ENCODE measurements around the gene WASL.

The WASL gene

DNA sequence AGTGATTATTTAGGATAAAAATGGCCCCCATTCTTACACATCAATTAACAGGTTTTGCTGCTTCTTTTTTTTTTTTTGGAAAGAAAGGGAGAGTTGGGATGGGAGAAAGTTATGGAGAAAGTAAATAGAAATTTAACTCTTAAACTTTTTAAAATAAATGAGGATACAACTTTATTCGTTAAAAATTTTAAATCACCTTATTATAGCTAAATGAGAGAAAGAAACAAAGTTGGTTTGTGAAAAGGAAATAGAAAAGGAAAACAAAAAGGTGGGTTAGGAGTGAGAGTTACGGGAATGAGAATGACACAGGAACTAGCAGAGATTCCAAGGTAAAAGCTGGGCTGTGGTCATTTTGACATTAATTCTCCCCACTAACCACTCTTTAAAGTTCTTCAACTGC is 58.3 kb downstream of the WASL start:
- no peak for DNase-seq (ENCODE audit: low read depth)

DNA sequence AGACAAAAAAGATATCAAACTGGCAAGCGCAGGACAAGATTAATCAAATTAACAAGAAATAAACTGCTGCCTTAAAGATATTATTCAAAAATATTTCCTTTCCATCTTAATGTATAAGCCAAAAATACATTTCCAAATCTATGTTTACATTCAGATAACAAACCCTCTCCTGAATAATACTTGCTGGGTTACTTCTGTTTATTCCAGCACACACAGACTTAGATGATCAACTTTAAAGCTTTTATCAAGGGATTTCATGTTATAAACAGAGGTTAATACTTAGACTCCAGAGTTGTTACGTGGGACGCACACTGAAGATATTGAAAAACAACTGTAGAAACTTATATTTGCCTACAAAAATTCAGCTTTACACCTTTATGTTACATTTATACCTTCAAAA is 59.6 kb downstream of the WASL start:
- no peak for DNase-seq (ENCODE audit: low read depth)

DNA sequence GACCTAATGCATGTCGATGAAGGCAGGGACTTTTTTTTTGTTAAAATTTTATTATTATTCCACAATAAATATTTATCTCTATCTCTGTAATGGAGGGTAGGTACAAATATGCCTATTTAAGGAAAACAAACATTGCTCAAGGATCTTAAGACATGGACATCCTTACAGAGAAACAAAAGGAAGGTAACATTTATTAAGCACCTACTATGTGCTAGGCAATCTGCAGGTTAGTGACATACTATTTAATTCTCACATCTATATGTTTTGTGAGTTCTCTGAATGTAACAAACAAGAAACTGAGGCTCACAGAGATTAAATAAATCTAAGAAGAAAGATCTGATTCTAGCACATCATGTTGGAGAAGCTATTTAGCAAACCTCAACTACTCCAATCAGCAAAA is 61.1 kb downstream of the WASL start:
- no peak for DNase-seq (ENCODE audit: low read depth)

DNA sequence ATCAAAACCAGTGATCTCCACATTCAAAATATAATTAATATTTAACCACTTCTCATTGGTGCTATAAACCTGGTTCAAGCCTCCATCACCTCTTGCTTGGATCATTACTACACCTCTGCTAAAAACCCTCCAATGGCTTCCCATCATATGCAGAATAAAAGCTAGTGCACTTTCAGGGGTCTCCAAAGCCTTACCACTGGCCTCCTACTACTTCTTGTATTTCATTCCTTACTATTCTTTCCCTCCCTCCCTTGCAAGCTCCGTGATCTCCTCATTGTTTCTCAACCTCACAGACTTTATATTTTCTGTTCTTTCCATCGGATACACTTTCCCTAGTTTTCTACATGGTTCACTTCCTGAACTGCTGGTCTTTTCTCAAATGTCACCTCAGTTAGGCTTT is 61.6 kb downstream of the WASL start:
- DNase-seq (ENCODE audit: low read depth): no peak

DNA sequence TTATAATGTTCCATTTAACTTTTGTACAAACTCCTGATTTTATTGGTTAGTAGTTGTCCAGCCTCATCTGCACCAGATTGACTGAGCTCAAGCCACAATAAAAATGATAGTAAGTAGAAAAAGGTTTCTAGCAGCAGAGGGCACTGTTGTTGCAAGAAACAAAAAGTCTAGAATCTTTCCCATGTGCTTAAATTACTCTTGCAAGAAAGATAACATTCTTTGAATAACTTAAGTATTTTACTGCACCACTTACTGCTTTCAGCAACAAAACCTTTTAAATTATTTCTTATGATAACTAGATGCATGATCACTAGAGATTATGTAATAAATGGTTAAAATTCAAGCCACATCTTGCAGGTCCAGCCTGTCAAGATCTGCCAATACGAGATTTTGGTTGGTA is 66.1 kb downstream of the WASL start:
- peak; percentile 77 for DNase-seq (ENCODE audit: low read depth)

DNA sequence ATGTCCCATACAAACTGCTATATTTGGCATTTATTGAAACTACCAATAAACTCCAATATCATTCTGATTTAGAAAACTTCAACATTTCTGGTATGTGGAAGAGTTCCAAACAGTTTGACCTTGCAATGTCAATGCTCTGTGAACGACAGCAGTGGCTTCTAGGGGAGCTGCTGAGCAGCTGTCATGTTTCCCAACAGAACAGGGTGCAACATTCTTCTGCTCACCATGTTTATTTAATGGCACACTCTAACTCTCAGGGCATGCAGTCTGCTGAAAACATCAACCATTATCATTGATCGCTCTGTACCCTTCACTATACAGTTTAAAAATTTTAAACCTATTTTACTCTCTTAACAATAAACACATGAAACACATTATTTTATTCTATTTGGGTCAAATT is 67.2 kb downstream of the WASL start:
- DNase-seq (ENCODE audit: low read depth): no peak

DNA sequence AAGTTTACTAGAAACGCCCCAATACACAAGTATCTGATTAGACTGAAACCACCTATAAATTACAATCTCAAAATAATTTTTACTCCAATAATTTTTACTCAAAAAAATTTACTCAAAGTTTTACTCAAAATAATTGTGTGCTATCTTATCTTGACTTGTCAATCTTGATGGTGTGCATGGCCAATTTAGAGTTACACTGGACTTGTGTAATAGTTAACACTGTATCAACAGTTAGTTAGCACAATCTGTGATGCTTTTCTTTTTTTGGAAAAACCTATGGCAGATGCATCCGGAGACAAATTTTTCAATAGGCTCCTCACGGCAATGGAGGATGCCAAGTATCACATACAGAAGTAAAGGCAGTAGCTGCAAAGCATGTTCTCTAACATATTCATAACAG is 68.2 kb downstream of the WASL start:
- DNase-seq (ENCODE audit: low read depth): no peak

DNA sequence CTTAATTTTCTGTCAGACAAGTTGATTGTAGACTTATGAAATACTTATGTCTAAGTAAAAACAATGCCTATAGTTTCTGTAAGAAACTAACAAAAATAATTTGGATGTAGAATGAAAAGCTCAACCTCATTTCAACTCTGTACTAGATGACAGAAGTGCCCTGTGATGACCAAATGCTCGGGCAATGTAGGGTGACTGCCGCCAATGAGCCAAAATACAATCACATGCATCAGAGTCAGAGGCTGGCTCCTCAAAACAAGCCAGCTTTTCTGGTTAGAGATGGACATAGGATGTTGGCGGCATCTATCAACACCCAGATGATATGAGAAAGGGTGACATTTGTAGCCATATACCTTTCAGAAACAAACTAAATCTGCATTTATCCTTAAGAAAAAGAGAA is 69.2 kb downstream of the WASL start:
- no peak for DNase-seq (ENCODE audit: low read depth)

DNA sequence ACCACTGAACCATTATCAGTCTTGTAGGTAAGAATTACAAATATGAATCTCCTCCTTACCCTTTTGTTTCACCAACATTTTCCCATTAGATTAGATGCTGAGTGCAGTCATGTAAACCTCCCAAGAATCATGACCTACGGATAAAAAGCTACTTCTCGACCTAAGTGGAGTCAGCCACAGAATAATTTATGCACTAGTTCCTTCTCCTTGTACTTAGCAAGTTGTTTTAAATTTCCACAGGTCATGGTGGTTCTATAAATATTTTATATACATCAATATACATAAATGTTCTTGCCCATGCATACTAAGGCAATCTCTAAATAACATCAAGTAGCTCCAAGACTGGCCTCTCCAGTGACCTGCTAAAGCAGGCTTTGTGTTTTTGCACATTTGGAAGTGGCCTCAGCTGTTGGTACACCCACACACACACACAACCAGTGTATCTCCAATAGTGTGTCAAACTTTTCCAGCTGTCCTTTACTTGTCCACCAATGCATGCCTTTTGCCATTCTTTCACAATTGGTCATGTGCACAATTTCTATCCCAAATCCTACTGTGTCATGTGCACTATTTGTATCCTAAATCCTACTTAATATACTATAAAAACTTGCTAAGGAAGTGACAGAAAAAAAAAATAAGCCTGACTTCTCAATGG is 71.6 kb downstream of the WASL start:
- DNase-seq (ENCODE audit: low read depth): peak; percentile 29

DNA sequence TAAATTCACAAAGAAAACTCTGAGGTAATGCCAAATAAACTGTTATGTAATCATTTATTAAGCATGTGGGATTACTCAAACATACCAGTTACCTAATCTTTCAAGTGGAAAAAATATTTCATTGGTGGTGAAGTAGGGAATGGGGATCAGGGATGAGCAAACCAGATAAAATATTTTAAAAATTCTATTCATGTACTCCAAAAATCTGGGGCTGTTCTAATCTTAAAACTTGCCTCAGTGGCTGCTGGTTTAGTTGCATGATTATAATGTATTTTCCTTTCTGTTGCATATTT is 73.7 kb downstream of the WASL start:
- DNase-seq (ENCODE audit: low read depth): peak; percentile 73

DNA sequence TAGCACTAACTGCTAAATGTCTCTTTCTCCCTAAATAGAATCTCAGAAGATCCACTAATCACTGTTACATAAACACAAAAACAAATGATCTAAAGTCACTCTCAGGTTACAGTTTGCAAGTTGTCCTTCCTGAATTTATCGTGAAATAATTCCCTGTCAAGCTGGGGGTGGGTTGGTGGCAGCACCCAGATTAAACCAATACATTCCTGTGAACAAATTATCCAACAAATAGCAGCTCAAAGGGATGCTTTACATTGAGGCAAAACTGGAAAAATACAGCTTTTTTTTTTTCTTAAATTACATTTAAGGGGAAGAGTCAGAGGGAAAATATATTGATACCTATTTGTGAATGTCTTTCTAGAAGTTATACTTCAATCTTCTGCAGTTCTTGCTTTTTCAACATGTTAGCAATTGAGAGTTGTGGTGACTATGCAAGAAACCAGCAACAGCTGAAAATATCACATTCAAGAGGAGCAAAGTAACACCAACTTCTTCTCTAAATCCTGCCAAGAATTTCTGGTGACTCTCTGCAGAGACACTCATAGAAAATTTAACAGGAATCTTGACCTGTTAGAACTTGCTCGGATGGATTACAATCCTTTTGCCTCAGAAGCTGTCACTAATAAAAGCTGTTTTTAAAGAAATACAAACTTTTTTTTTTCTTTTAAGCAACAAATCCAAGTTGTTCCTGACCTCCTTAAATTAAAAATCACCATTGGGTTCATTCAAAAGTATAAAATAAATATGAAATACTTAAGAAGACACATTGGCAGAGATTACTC is 74.2 kb downstream of the WASL start:
- DNase-seq (ENCODE audit: low read depth): peak; percentile 5

DNA sequence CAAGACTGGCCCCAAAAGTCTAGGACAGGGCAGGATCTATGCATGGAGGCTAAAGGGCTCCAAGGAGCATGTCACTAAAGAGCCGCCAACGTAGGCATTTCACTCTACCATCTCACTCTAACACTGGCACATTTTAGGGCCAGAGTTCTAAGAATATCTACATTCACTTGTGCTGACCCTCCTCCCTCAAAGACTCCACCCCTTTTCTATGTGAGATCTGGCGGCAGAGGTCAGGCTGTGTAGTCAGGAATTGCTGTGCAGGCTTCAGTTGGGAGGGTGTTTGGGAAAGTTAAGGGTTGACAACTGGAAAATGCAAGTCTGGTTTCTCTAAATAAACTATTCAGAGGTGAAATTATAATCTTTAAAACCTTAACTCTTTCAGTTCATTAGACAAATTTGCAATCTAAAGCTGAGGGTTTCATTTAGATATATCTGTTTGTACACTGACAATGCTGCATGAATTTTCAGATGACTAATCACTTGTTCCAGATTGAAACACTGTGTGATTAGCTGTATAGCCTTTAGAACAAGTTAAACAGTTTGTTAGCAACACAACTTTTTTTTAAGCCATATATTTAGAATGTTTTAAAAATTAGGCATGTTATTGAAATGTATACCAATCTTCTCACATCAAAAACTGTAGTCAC is 74.9 kb downstream of the WASL start:
- DNase-seq (ENCODE audit: low read depth): no peak

DNA sequence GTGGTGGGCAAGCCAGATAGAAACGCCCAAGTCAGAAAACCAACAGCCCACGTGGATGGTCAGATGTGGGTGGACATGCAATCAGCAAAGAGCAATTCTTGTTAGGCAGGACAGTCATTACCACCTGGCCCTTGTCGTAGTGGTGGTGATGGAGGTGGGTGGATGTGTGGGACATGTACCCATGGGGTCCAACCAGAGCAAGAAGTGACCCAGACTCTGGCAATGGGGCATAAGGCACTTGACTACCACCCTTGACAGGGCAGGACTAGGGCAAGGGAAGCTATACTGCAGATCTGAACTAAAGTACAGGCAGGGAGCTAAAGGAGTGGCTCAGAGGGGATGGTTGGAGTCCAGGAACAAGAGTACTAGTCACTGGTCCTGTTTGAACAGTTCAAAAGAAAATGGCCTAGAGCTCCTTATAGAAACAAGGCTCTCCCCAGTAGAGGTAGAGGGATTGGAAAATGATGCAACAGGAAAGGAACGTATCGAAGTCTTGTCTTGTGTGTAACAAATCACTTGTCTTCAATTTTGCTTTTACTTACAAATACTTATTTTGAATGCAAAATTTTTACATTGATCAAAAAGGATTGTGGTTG is 75.6 kb downstream of the WASL start:
- no peak for DNase-seq (ENCODE audit: low read depth)

DNA sequence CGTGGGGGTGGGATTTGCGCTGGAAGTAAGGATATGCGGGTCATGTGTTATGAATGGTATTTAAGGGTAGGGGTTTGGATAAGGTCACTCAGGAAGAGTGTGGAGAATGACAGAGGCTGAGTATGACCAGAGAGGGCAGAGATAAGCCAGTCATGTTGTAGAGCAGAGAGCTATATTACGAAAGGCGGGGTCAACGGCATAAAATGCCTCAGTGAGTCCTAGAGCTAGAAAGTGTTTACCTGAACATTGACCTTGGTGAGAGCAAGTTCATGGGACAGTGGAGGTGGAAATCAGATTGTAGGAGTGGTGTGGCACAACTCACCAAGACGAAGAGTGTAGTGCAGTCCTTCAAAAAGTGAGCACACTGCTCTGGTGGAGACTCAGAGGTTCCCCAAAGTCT is 79.3 kb downstream of the WASL start:
- DNase-seq (ENCODE audit: low read depth): no peak

DNA sequence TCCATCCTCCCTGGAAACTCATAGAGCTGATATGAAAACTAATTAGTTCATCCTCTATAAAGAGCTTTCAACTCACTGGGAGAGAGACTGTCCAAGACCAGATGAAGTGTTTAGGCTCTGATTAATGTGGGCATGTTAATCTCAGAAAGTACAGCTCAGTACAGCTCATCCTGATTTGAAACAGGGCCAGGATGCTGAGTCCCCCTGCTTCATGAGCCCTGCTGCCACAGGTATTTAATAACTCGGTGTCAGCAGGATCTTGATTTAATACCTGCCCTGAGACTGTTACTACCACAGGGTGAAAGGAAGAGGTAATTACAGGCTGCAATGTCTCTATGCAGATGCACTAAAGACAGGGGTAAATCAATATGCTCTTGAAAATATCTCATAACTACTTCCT is 82.3 kb downstream of the WASL start:
- peak; percentile 76 for DNase-seq (ENCODE audit: low read depth)

DNA sequence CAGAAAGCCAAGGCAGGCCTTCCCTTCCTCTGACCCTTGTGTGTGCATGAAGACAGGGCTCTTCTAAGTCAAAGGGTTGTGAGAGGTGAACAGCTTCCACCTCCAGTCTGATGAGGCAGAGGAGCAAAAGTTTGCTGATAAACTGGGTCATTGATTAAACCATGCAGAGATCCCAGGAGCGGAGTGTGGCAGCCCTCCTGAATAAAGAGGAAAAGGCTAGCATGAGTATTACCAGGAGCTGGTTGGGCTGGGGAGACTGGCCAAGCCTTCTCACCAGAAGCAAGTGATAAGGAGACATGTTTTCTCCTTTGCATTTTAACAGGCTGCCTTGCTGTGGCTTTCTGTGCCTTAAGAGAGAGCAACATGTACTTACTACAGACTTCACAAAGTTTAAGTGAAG is 82.9 kb downstream of the WASL start:
- DNase-seq (ENCODE audit: low read depth): peak; percentile 60

DNA sequence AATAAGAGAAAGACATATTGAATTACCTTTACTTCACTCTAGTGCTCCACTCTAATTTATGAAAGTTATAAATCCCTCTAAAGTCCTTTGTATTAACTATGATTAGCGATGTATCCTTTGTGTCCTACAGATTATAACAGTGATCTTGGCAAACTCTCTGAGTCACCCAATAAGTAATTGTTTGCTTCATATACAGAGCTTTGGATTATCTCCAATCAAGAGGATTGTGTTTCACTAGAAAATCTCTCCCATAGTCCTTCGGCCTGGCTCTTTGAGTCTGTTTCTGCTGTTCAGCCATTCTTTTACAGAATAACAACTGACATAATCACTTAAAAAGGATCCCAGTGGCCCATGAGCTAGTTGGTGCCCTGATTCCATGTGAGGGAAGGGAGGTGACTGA is 83.6 kb downstream of the WASL start:
- no peak for DNase-seq (ENCODE audit: low read depth)

DNA sequence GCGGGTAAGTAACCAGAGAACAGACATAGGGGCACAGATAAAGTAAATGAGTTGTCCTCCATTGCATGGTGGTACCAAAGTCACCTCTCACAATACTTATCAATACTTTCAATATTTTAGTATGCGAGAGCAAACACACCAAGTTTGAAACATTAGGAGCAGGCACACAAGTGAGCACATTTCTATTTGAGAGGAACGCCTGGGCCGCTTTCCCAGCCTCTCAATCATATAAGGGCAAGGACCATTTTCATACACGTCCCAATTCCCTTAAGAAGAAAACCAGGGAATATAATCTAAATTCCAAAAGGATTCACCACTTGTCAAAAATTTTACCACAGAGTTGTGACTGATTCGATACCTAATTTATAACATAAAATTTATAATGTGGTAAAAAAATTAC is 85.6 kb downstream of the WASL start:
- DNase-seq (ENCODE audit: low read depth): no peak

DNA sequence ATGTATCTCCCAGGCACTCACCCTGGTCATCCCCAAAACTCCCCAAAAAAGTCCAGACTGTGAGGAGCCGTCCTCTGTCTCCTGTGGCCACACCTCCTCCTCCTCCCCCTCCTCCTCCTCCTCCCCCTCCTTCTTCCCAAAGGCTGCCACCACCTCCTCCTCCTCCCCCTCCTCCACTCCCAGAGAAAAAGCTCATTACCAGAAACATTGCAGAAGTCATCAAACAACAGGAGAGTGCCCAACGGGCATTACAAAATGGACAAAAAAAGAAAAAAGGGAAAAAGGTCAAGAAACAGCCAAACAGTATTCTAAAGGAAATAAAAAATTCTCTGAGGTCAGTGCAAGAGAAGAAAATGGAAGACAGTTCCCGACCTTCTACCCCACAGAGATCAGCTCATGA is 86.0 kb downstream of the WASL start:
- DNase-seq (ENCODE audit: low read depth): no peak

DNA sequence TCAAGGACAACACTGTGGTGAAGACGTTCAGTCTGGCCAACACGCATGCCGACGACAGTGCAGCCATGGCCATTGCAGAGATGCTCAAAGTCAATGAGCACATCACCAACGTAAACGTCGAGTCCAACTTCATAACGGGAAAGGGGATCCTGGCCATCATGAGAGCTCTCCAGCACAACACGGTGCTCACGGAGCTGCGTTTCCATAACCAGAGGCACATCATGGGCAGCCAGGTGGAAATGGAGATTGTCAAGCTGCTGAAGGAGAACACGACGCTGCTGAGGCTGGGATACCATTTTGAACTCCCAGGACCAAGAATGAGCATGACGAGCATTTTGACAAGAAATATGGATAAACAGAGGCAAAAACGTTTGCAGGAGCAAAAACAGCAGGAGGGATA is 86.5 kb downstream of the WASL start:
- no peak for DNase-seq (ENCODE audit: low read depth)

DNA sequence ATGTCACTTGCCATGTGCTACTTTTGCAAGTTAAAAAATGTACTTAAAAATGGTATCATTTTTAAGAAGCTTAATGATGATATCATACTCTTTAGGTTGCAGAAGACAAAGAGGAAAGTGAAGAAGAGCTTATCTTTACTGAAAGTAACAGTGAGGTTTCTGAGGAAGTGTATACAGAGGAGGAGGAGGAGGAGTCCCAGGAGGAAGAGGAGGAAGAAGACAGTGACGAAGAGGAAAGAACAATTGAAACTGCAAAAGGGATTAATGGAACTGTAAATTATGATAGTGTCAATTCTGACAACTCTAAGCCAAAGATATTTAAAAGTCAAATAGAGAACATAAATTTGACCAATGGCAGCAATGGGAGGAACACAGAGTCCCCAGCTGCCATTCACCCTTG is 87.0 kb downstream of the WASL start:
- no peak for DNase-seq (ENCODE audit: low read depth)

DNA sequence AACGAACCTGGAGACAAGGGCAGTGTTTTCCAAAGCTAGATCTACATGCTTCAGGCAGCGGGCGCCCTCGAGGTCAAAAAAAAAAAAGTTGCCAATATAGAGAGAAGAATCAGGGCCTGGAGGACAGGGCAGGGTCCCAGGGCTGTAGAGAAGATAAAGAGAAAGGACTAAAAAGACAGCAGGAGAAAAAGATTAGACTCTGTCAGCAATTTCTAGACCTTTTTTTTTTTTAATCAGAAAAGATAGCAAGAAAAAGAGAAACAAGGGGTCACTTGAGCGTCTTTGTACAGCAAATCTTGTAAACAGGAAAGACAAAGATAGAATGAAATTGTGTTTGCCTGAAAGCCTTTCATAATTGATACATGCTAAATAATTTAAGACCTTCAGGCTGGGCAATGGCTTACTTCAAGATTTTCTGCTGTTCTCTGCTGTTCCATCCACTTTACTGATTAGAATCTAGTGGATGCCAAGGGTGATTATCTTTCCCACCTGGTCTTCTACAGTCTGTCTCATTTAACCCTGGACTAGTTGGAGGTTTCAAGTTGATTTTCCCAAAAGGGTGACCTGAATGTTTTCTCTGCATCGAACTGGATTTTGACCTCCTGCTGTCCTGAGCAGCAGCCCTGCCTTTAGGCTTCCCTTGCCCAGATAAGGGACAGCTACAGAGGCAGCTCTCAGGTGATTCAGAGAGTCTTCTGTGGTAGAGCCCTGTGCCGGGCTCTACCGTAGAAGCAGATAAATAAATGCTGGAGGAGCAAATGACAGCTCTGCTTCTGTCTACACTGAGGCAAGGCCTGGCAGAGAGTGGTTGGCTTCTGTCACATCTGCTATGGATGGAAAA is 88.1 kb downstream of the WASL start:
- no peak for DNase-seq (ENCODE audit: low read depth)

All from amniotic epithelial cell (primary cell).